Brain microvascular endothelial cell (primary cell): ENCODE data around the gene NIPAL1.

Experiments used
- DNase-seq: peaks from one replicate; pipeline ENCODE4 v3.0.0-alpha.2; 2020
- H3K27ac ChIP-seq: fragments of 250-450 bp; sonication (Bioruptor Pico); 2 replicates; pipeline ENCODE4 v1.5.1; 2020; ENCODE audit warnings: mild to moderate bottlenecking, moderate library complexity
- H3K27me3 ChIP-seq: fragments of 250-450 bp; sonication (Bioruptor Pico); replicated peaks from 2 replicates; pipeline ENCODE4 v1.5.1; 2020; ENCODE audit warnings: mild to moderate bottlenecking
- H3K36me3 ChIP-seq: fragments of 250-450 bp; sonication (Bioruptor Pico); replicated peaks from 2 replicates; pipeline ENCODE4 v1.5.1; 2020; ENCODE audit warnings: mild to moderate bottlenecking
- H3K4me3 ChIP-seq: 2 replicates; pipeline ENCODE4 v1.5.1; 2011; ENCODE audit warnings: low read depth, mild to moderate bottlenecking, control low read depth, low read length, moderate library complexity
- CTCF ChIP-seq: IDR thresholded peaks from 2 replicates; pipeline ENCODE4 v1.5.1; 2011; ENCODE audit warnings: low read depth, mild to moderate bottlenecking, moderate library complexity, low read length, control low read depth, inconsistent platforms; ENCODE audit errors: missing control alignments
- in situ Hi-C: cut with HindIII; loops from 2 replicates; pipeline ENCODE4 v1.10.0; 2017; ENCODE audit warnings: low sequenced_read_pairs, low pct_ligation_motif_present

NIPAL1 gene

GRCh38 chr4:48043504-48043903 lies 26.9 kb downstream of the NIPAL1 start:
- no peak overlapping the region for H3K27ac ChIP-seq
- in situ Hi-C loops, result no loop called here
- no peaks in the 10 kb centered on the region for H3K27me3 ChIP-seq
- no peaks in the 10 kb centered on the region for H3K36me3 ChIP-seq
- no peak overlapping the region for H3K4me3 ChIP-seq
- no peak for DNase-seq
- TF ChIP-seq CTCF, result no peak

- TF ChIP-seq CTCF, result no peak
- H3K27me3 ChIP-seq, result no peaks in the 10 kb centered on the region
Measured at GRCh38 chr4:48044298-48044697, 27.7 kb downstream of the NIPAL1 start.

GRCh38 chr4:48046059-48046458 lies 29.5 kb downstream of the NIPAL1 start:
- in situ Hi-C loops, result no loop called here

More at GRCh38 chr4:48044298-48044697, 27.7 kb downstream of the NIPAL1 start:
- no peaks in the 10 kb centered on the region for H3K36me3 ChIP-seq
- no peak overlapping the region for H3K27ac ChIP-seq
- no peak overlapping the region for H3K4me3 ChIP-seq
- in situ Hi-C loops, result no loop called here
- DNase-seq, result no peak

GRCh38 chr4:48047421-48047844 lies 30.9 kb downstream of the NIPAL1 start:
- no peak for DNase-seq
- in situ Hi-C loops, result no loop called here
- H3K27me3 ChIP-seq, result no peaks in the 10 kb centered on the region
- no peaks in the 10 kb centered on the region for H3K36me3 ChIP-seq
- no peak overlapping the region for H3K27ac ChIP-seq
- H3K4me3 ChIP-seq, result no peak overlapping the region
- no peak for TF ChIP-seq CTCF

More at GRCh38 chr4:48046059-48046458, 29.5 kb downstream of the NIPAL1 start:
- Histone ChIP-seq H3K27me3 (no peaks in the 10 kb centered on the region), H3K36me3 (no peaks in the 10 kb centered on the region), H3K4me3 (no peak overlapping the region), H3K27ac (no peak overlapping the region)
- TF ChIP-seq CTCF, result no peak
- no peak for DNase-seq

GRCh38 chr4:48047896-48048295 lies 31.3 kb downstream of the NIPAL1 start:
- Histone ChIP-seq H3K36me3 (no peaks in the 10 kb centered on the region), H3K27me3 (no peaks in the 10 kb centered on the region), H3K27ac (no peak overlapping the region), H3K4me3 (no peak overlapping the region)
- no peak for TF ChIP-seq CTCF
- no peak for DNase-seq
- in situ Hi-C loops, result no loop called here

- H3K27me3 ChIP-seq, result no peaks in the 10 kb centered on the region
- in situ Hi-C loops, result no loop called here
- H3K27ac ChIP-seq, result no peak overlapping the region
- no peaks in the 10 kb centered on the region for H3K36me3 ChIP-seq
- no peak overlapping the region for H3K4me3 ChIP-seq
- DNase-seq, result no peak
- no peak for TF ChIP-seq CTCF
Measured at GRCh38 chr4:48049483-48049882, 32.9 kb downstream of the NIPAL1 start.
